Measurements from ENCODE around the gene OSBPL9.
A peak's percentile ranks its signal among the peaks of the same experiment; 100 is the strongest.
"Not testable (repeated sequence)": the region's sequence is repeated elsewhere in the genome, so short reads cannot be mapped to it uniquely, and the experiment has no call there.

The OSBPL9 gene

DNA sequence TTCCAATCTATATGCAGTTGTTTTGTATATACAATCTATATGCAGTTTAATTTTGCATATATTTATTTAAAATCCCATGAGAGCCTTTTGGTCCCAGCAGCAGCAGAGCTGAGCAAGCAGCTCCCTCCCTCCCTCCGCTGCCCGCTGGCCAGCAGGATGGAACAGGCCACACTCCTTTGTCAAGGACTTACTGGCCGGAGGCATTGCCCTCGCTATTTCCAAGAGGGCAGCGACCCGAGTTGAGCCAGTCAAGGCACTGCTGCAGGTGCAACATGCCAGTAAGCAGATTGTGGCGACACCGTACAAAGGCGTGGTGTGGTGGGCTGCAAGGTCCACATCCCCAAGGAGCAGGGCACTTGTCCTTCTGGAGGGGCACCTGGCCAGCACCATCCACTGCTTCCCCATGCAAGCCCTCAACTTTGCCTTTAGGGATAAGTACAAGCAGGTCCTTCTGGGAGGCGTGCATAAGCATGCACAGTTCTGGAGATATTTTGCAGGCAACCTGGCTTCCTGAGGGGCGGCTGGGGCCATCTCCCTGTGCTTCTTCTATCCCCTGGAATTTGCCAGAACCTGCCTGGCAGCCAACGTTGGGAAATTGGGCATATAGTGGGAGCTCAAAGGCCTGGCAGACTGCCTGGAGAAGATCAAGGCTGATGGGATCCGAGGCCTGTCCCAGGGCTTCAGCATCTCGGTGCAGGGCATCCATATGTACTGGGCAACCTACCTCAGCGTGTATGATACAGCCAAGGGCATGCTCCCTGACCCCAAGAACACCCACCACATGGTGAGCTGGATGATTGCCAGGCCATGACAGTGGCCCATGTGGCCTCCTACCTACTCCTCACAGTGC is 92.2 kb downstream of the OSBPL9 start:
- no peak for DNase-seq (ENCODE audit: low read depth in 2 of 2)

DNA sequence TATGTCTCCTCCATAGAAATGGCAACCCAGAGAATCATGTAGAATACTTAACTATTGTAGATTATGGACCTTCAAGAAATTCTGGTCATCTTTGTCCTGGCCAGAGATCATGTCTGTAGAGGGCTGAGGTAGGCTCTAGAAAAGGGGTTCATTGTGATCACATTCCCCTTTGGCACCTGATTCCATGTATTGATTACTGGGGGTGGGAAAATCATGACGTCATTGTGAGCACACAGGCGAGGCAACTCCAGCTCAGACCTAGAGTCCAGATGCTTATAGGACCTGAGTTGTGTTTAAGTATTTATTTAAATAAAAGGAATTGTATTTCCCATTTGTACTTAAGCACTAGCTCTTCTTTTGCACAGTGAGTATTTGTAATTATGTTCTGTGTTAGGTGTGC is 93.1 kb downstream of the OSBPL9 start:
- DNase-seq (ENCODE audit: low read depth in 2 of 2): no peak

DNA sequence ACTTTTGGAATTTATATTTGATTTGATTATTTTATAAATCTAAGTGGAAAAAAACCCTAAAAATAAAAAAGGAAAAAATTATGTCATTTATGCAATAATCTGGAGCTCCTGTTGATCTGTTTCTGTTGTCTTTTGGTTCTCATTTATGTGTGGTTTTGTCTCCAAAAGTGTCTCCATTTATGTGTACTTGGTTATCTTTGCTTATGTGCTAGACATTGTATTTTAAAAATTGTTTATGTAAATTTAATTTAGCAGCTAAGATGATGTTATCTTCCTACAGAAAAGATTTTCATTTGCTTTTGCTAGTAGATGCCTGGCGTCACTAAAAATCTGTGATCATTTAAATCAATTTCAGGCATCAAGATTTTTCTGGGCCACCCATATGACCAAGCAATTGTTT is 95.7 kb downstream of the OSBPL9 start:
- DNase-seq (ENCODE audit: low read depth in 2 of 2): no peak

DNA sequence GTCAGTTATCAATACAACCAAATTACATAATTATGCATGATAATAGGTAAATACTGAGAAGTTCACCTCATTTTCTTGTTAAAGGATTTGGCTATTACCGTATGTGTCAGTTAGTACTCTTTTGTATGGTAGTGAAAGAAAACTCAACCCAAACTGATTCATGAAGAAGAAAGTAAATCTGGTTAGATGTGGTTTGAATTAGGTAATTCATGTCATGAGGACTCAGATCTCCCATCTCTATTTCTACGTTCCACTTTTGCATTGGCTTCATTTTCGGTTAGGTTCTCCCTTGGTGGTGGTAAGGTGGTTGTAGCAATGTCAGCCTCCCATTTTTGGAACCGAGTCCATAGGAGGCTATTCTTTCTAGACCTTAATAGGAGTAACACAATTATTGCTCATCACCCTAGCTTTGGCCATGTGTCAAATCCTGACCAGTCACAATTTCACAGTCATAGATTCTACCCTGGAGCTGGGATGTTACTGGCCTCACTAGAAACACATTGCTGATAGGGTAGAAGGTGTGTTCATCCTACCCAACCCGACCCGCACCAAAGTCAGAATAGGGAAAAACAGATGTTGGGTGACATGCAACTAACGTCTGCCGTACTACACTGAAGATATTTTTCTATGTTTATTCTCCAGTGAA is 97.6 kb downstream of the OSBPL9 start:
- no peak for DNase-seq (ENCODE audit: low read depth in 2 of 2)

DNA sequence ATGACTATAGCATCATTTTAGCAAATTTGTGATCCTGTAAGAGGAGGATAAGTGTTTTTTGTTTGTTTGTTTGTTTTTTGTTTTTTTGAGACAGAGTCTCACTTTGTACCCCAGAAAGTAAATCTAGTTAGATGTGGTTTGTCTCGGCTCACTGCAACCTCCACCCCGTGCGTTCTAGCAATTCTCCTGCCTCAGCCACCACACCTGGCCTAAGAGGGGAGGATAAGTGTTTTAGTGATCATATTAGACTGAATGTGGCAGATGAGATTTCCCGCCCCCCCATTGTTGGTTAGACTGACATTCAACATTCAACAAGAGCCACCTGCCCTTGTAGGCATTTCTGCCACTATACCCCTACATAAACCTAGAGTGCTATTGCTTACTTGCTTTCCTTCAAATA is 98.5 kb downstream of the OSBPL9 start:
- DNase-seq (ENCODE audit: low read depth in 2 of 2): no peak

DNA sequence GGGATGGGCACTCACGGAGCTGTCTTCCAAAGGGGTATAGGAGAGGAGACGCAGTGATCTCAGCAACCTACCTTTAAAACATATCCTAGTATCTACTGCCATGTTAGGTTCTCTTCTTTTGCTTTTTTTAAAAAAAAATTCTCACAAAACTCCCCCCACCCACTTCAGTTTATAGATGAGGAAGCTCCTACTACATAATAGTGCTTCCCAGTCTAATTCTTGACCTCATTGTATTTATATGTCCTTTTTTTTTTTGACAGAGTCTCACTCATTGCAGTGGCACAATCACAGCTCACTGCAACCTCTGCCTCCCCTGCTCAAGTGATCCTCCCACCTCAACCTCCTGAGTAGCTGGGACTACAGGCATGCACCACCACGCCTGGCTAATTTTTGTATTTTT is 99.9 kb downstream of the OSBPL9 start:
- DNase-seq (ENCODE audit: low read depth in 2 of 2): no peak

DNA sequence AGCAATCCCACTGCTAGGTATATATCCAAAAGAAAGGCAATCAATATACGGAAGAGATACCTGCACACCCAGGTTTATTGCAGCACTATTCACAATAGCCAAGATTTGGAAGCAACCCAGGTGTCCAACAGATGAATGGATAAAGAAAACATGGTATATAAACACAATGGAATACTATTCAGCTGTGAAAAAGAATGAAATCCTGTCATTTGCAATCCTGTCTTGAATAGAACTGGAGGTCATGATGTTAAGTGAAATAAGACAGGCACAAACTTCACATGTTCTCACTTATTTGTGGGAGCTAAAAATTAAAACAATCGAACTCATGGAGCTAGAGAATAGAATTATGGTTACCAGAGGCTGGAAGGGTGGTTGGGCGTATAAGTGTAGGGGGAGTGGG is 101.0 kb downstream of the OSBPL9 start:
- DNase-seq (ENCODE audit: low read depth in 2 of 2): no peak

DNA sequence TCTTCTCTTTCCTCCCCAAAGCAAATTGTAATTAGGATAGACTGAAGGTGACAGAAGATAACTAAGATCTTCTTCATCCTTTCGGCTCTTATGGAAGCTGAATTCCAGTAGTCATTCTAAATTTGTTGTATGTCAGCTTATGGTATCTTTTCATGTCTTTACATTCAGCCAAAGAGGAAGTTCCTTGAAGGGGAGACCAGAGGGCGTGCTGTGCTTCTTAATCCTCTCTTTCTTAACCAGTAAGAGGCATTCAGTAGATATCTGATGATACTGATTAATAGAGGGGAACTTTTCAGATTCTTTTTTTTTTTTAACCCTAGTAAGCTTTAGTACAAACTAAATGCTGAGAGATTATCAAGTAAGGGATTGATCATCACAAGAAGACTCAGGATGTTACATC is 102.3 kb downstream of the OSBPL9 start:
- no peak for DNase-seq (ENCODE audit: low read depth in 2 of 2)

DNA sequence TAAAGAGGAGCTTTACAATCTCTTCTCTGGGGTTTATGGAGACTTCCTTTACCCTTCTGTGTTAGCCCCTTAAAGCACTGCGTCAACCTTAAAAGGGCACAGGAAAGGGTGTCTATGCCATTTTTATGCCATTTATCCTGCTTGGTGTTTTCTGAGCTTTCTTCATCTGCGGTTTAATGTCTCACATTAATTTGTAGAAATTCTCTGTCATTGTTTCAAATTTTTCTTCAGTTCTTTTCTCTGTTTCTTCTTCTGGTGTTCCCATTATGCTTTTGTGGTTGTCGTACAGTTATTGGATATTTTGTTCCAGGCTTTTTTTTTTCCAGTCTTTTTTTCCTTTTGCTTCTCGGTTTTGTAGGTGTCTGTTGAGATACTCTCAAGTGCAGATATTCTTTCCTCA is 107.9 kb downstream of the OSBPL9 start:
- no peak for DNase-seq (ENCODE audit: low read depth in 2 of 2)

DNA sequence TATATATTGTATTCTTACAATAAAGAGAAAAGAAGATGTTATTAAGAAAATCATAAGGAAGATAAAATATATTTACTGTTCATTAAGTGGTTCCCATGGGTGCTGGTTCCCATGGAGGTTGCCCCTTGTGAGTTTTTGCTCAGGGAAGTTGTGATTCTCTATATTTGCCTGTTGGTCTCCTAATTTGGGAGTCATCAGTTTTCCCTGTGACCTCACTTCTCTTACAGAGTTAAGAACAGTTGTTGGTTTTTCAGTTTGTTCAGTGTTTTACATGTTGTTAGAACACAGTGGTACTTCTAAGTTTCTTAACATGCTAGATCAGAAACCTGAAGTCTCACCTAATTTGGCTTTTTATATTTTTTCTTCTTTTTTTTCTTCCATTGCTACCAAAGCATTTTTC is 109.2 kb downstream of the OSBPL9 start:
- DNase-seq (ENCODE audit: low read depth in 2 of 2): no peak

DNA sequence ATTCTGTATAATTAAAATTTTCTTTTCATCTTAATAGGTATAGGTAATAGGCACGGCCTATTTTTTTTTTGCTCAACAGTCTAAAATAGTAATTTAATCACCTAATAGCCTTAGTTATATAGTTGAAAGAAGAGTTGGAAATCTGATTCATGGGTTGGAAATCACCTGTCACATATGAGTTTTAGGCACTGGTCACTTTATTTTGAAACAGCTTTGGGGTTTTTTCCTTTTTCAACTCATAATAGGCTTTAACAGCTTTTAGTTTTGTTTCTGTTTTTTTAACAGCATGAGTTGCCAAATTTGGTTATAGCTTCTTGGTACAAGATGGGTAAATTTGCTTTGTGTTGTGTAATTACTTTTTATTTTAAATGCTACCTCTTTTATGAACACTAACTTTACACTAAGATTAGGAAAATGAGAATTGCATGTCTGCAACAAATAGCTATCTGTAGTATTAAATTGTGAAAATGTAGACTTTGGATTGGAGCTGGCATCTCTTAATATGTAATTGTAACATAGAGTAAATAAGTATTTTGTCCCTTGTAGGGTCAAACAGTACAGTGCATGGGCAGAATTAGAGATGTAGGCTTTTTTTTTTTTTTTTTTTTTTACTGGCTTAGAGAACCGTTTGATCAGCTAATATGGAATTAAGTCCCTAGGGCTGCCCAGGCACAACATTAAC is 109.8 kb downstream of the OSBPL9 start:
- no peak for DNase-seq (ENCODE audit: low read depth in 2 of 2)

DNA sequence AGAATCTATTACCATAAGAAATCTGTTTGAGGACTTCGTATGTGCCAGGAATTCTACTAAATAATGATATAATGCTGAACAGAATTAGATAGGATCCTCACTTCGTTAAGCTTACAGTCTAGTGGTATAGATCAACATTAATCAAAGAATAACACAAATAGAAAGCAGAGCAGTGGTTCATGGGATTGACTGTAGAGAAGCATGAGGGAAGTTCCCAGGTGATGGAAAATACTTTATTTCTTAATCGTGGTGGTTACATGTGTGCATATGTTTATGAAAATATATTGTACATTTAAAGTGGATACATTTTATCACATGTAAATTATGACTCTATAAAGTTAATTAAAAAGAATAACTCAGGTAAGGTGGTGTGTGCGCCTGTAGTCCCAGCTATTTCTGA is 110.5 kb downstream of the OSBPL9 start:
- DNase-seq (ENCODE audit: low read depth in 2 of 2): no peak

DNA sequence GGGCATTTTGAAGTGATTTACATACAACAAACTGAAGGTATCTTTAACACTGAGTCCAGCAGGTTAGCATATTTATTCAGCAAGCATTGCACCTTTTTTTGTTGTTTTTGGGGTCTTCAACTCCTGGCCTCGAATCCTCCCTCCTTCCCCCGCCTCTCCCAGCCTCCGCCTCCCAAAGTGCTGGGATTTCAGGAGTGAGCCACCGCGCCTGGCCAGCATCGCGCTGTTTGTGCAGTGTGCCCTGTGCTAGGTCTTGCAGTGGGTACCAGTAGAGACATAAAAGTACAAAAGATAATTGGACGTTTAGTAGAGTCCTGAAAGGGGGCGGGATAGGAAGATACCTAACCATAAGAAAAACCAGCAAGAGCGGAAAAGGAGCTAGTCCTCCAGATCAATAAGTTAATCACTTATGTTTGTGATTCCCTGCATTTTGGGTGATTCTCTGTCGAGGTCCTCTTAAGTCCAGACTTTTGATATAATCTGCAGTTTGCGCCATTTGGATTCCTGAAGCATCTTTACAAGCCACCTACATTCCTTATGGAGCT is 111.8 kb downstream of the OSBPL9 start:
- DNase-seq (ENCODE audit: low read depth in 2 of 2): no peak

DNA sequence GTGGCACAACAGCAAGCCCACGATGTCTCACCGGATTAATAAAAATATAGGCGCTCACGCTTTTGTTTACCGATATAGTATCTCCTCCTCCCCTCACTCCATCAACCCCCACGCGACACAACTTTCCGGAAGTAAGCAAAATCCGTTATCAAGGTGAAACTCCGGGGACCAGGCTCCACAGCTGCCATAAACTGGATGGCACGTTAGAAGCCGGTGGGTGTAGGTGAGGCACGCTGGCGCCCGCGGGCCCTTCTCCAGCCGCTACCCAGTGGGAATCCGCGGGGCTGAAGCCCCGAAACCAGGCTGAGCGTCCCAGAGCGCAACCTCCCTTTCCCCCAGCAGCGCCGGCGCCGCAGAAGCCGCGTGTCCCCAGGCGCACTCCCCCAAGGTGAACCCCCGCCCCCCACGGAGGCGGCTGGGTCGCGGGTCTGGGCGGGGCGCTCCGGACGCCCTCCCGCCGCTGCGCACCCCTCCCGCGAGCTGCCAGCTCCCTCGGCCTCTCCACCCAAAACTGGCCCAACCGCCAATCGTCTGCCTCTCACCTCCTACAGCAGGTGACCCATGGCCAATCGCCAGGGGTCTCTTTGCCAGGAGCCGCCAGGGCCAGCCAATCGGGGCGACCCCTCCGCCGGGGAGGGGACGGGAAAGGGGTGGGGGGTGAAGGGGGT is 112.4 kb downstream of the OSBPL9 start:
- peak; percentile 87 to 95 for DNase-seq (ENCODE audit: low read depth in 2 of 2)

DNA sequence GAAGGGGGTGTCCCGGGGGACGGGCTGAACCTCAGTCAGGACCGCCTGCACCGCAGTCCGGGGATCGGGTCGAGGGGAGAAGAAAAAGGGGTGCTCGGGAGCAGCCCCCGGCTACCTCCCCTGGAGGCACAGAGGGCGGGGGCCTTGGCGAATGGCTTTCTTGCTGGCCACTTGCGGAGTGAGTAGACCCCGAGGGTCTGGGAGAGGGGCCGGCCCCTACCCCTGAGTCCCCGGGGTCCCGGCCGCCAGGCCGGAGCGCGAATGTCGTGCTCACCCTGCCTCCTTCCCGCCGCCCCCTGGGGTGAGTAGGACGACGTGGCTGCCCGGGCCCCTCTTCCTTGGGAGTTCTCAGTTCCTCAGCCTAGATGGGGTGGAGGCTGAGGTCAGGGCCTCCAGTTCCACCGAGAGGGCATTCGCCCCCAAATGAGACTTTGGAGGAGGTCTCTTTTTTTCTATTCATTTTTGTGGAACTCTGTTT is 113.0 kb downstream of the OSBPL9 start:
- DNase-seq (ENCODE audit: low read depth in 2 of 2): peak in 1 of 2 donors; percentile 5

DNA sequence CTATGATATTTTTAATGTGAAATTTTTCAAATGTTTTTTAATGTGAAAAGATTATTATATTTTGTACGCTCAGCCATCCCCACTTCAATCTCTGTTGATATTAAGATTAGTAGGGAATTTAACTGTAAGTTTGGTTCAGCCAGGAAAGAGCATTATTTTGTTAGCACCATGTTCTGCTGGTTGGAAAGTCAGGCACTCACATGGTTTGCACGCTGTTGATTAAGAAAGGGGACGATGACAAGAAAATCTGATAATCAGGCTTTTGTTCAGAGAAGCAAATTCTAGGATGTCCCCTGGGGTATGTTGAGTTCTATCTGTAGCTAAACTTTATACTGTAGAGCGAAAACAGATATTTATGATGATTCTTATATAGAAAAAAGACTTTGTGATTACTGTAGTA is 115.1 kb downstream of the OSBPL9 start:
- no peak for DNase-seq (ENCODE audit: low read depth in 2 of 2)

DNA sequence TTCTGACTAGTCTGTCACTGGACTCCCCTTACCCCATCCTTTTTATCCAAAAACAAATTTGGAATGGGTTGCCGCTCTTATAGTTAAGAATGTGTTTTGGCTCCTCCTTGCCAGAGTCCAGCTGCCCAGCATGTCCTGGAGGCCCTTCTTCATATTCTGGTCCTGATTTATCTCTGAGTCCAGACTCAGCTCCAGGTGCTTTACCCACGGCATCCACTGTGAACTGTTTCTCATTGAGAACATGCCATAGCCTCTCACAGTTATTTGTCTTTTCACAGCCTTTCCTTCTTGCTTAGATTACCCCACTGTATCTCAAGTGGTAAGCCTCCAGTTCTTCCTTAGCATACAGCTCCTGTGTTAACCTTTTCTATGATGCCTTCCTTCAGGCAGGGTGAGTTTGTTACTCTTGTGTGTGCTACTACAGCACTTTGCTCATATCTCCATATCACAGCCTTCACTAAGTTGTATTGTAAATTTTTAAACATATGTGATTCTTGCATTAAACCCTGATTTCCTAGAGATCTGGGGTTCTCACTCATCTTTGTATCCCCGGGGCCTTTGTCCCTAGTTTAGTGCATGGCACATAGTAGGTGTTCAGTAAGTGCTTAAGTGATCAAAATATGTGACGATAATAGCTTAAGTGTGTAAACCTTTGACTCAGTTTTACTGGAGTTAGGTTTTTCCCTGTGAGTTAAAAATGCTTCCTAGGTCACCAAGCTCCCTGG is 116.0 kb downstream of the OSBPL9 start:
- no peak for DNase-seq (ENCODE audit: low read depth in 2 of 2)

DNA sequence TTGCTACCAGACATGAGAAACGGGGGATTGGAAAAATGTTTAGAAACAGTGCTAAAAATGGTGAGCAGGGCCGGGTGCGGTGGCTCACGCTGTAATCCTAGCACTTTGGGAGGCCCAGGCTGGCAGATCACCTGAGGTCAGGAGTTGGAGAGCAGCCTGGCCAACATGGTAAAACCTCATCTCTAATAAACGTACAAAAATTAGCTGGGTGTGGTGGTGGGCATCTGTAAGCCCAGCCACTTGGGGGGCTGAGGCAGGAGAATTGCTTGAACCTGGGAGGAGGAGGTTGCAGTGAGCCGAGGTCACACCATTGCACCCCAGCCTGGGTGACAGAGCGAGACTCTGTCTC is 116.5 kb downstream of the OSBPL9 start:
- DNase-seq (ENCODE audit: low read depth in 2 of 2): not testable (repeated sequence)

DNA sequence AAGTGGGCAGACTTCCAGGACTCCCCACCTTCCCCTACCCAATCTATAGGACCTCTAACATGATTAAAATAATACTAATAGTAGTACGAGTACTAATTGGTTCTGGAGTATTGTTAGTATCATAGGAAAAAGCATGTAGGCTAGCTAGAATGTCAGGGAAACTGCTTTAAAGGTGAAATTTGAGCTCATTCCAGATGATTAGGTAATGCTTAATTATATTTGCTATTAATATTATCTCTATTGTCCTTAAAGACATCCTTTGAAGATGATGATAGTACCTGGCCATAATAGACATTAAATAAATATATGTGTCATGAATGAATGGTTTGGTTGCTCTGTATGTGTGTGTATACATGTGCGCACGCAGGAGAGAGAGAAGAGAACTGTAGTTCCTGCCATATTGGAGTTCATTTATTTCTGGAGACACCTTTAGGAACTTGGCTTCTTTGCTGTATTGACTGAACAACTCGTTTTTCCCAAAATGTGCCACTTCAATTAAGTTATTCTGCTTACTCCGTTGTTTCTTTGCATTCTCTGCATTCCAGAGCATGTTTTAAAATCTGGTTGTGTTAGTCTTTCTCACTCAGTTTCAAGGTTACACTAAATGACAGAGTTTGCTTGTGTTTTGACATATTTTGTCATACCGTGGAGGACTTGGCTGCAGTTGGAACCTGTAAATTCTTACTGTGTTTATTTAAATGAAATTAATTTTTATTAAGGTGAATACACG is 117.1 kb downstream of the OSBPL9 start:
- DNase-seq (ENCODE audit: low read depth in 2 of 2): no peak

DNA sequence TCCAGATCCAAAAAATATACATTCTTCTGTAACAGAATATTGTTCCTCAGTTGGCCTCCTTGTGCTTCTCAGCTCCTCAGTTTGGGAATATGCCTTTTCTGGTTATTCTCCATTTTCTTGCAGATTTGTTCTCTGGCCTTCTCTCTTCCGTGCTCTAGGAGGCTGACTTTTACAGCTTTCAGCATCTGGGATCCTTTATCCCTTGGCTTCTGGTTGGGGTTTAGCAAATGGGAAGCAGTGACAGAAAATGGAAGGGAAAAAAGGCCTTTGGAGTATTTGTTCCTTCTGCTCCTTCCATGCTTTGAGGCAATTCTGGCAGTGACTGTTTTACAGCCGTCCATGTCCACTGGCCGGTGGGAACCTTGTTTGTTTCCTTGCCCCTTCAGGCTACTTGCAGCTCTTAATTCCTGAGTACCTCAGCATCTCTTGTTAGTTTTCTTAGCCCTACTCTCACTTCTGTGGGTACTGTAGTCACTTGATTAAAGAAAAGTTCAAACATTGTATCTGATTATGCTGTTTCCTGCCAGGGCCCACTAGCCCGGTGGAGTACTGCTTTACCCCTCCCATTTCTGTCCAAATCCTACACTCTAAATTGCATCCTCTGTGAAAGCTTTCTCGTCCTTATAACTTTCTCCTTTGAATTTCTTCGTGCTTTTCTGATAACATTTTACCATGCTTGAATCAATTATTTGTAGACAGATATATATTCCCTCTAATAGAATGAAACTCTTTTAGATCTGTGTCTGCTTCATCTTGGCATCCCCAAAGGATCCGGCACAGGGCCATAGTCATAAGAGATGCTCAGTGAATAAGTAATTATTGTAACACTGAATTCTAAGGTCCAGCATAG is 118.2 kb downstream of the OSBPL9 start:
- no peak for DNase-seq (ENCODE audit: low read depth in 2 of 2)
